ENCODE results near the gene TPGS1.
A peak's percentile ranks its signal among the peaks of the same experiment; 100 is the strongest.

Gene TPGS1

GRCh38 chr19:518598-519231 lies 11.4 kb downstream of the TPGS1 start:
- DNase-seq (ENCODE audit: low spot score), result no peak

- DNase-seq (ENCODE audit: low spot score), result no peak
Observed at GRCh38 chr19:519449-519865, 12.2 kb downstream of the TPGS1 start.

- no peak for DNase-seq (ENCODE audit: low spot score)
Observed at GRCh38 chr19:522726-523125, 15.4 kb downstream of the TPGS1 start.

GRCh38 chr19:524062-524674 lies 16.9 kb downstream of the TPGS1 start:
- peak; percentile 8 for DNase-seq (ENCODE audit: low spot score)

- no peak for DNase-seq (ENCODE audit: low spot score)
Observed at GRCh38 chr19:525029-525428, 17.7 kb downstream of the TPGS1 start.

- no peak for DNase-seq (ENCODE audit: low spot score)
Observed at GRCh38 chr19:525857-526419, 18.6 kb downstream of the TPGS1 start.

- no peak for DNase-seq (ENCODE audit: low spot score)
Observed at GRCh38 chr19:530134-531008, 23.1 kb downstream of the TPGS1 start.

GRCh38 chr19:531009-531752 lies 23.9 kb downstream of the TPGS1 start:
- DNase-seq (ENCODE audit: low spot score), result peak; percentile 91

GRCh38 chr19:531753-532560 lies 24.7 kb downstream of the TPGS1 start, which contains the start of gene CDC34:
Gene CDC34, plus strand, starts transcription at chr19:531760. Its CDS starts 172 bp downstream, at chr19:531932.
- peak; percentile 36 for DNase-seq (ENCODE audit: low spot score)

- peak; percentile 85 for DNase-seq (ENCODE audit: low spot score)
Observed at GRCh38 chr19:532561-533363, 25.5 kb downstream of the TPGS1 start.

GRCh38 chr19:533364-534058 lies 26.2 kb downstream of the TPGS1 start:
- no peak for DNase-seq (ENCODE audit: low spot score)

- DNase-seq (ENCODE audit: low spot score), result no peak
Observed at GRCh38 chr19:534088-534487, 26.8 kb downstream of the TPGS1 start.

GRCh38 chr19:535017-535835 lies 27.9 kb downstream of the TPGS1 start:
- DNase-seq (ENCODE audit: low spot score), result no peak

GRCh38 chr19:536031-536880 lies 29.0 kb downstream of the TPGS1 start:
- no peak for DNase-seq (ENCODE audit: low spot score)

- DNase-seq (ENCODE audit: low spot score), result no peak
Observed at GRCh38 chr19:536881-537404, 29.6 kb downstream of the TPGS1 start.

GRCh38 chr19:538641-539428 lies 31.5 kb downstream of the TPGS1 start:
- no peak for DNase-seq (ENCODE audit: low spot score)
